HAP-1 (cell line): ENCODE data around the gene PCK1.

ENCODE experiments used
- DNase-seq, 2 experiments: peaks; one replicate each; pipeline ENCODE4 v3.0.0-alpha.2; 2016 to 2020; ENCODE audit warnings: low spot score in 2 of 2
- H3K27me3 ChIP-seq: fragments of 250-450 bp; sonication (Bioruptor Pico); 2 replicates; pipeline ENCODE4 v1.5.1; 2020; ENCODE audit warnings: low read depth, mild to moderate bottlenecking, moderate library complexity
- H3K36me3 ChIP-seq: fragments of 250-450 bp; sonication (Bioruptor Pico); replicated peaks from 2 replicates; pipeline ENCODE4 v1.5.1; 2020; ENCODE audit warnings: mild to moderate bottlenecking
- H3K4me1 ChIP-seq: fragments of 250-450 bp; sonication (Bioruptor Pico); 2 replicates; pipeline ENCODE4 v1.5.1; 2020; ENCODE audit warnings: mild to moderate bottlenecking
- H3K4me3 ChIP-seq: fragments of 250-450 bp; sonication (Bioruptor Pico); 2 replicates; pipeline ENCODE4 v1.5.1; 2020; ENCODE audit warnings: mild to moderate bottlenecking, moderate library complexity
- H3K9me3 ChIP-seq: fragments of 250-450 bp; sonication (Bioruptor Pico); 2 replicates; pipeline ENCODE4 v1.5.1; 2020; ENCODE audit warnings: mild to moderate bottlenecking, moderate library complexity
- in situ Hi-C: fragments of 300-500 bp; cut with MboI; formaldehyde crosslinking; loops from 3 replicates; pipeline ENCODE4 v1.14.3; 2020; ENCODE audit warnings: low sequenced_read_pairs, inconsistent platforms, mixed read lengths

The PCK1 gene

GRCh38 chr20:57580478-57581201, 19.7 kb downstream of the PCK1 start:
- Histone ChIP-seq H3K27me3 (peaks cover 10% of the 10 kb centered on the region; the same call in 1 of the 2 replicates), H3K4me1 (peaks cover 2% of the 10 kb centered on the region; the same call in 1 of the 2 replicates), H3K4me3 (no peak overlapping the region), H3K9me3 (no peaks in the 10 kb centered on the region; the same call in 1 of the 2 replicates), H3K36me3 (no peaks in the 10 kb centered on the region)
- no peak for DNase-seq
- in situ Hi-C loops: loop anchor here (10.0 kb wide), 1 partner anchor 196 kb away; no protein-coding TSS in a partner anchor

- Histone ChIP-seq H3K36me3 (no peaks in the 10 kb centered on the region), H3K4me1 (peaks cover 2% of the 10 kb centered on the region; the same call in 1 of the 2 replicates), H3K9me3 (no peaks in the 10 kb centered on the region; the same call in 1 of the 2 replicates), H3K27me3 (peaks cover 10% of the 10 kb centered on the region; the same call in 1 of the 2 replicates), H3K4me3 (no peak overlapping the region)
- DNase-seq: no peak
- in situ Hi-C loops: loop anchor here (10.0 kb wide), 1 partner anchor 197 kb away; no protein-coding TSS in a partner anchor
Measured at GRCh38 chr20:57581202-57582028, 20.5 kb downstream of the PCK1 start.

GRCh38 chr20:57582029-57582378, 21.1 kb downstream of the PCK1 start:
- in situ Hi-C loops: loop anchor here (10.0 kb wide), 1 partner anchor 197 kb away; no protein-coding TSS in a partner anchor
- peaks cover 10% of the 10 kb centered on the region; the same call in 1 of the 2 replicates for H3K27me3 ChIP-seq

GRCh38 chr20:57582432-57583288, 21.8 kb downstream of the PCK1 start:
- H3K9me3 ChIP-seq: no peaks in the 10 kb centered on the region; the same call in 1 of the 2 replicates

More at GRCh38 chr20:57582029-57582378, 21.1 kb downstream of the PCK1 start:
- Histone ChIP-seq H3K9me3 (no peaks in the 10 kb centered on the region; the same call in 1 of the 2 replicates), H3K36me3 (no peaks in the 10 kb centered on the region), H3K4me3 (no peak overlapping the region), H3K4me1 (peaks cover 2% of the 10 kb centered on the region; the same call in 1 of the 2 replicates)
- DNase-seq: no peak

GRCh38 chr20:57583289-57584257, 22.7 kb downstream of the PCK1 start:
- Histone ChIP-seq H3K9me3 (no peaks in the 10 kb centered on the region; the same call in 1 of the 2 replicates), H3K27me3 (peaks cover 10% of the 10 kb centered on the region; the same call in 1 of the 2 replicates), H3K4me3 (no peak overlapping the region), H3K36me3 (no peaks in the 10 kb centered on the region), H3K4me1 (peaks cover 2% of the 10 kb centered on the region; the same call in 1 of the 2 replicates)
- DNase-seq: no peak
- in situ Hi-C loops: loop anchor here (10.0 kb wide), 1 partner anchor 199 kb away; no protein-coding TSS in a partner anchor

More at GRCh38 chr20:57582432-57583288, 21.8 kb downstream of the PCK1 start:
- in situ Hi-C loops: loop anchor here (10.0 kb wide), 1 partner anchor 198 kb away; no protein-coding TSS in a partner anchor
- peak; percentile 27 to 61 for DNase-seq
- H3K4me1 ChIP-seq: peaks cover 2% of the 10 kb centered on the region; the same call in 1 of the 2 replicates
- no peak overlapping the region for H3K4me3 ChIP-seq
- no peaks in the 10 kb centered on the region for H3K36me3 ChIP-seq
- peaks cover 10% of the 10 kb centered on the region; the same call in 1 of the 2 replicates for H3K27me3 ChIP-seq

- Histone ChIP-seq H3K9me3 (no peaks in the 10 kb centered on the region; the same call in 1 of the 2 replicates), H3K4me1 (peaks cover 2% of the 10 kb centered on the region; the same call in 1 of the 2 replicates), H3K27me3 (peaks cover 7% of the 10 kb centered on the region; the same call in 1 of the 2 replicates), H3K36me3 (no peaks in the 10 kb centered on the region), H3K4me3 (no peak overlapping the region)
- in situ Hi-C loops: loop anchor here (10.0 kb wide), 1 partner anchor 200 kb away; no protein-coding TSS in a partner anchor
- DNase-seq: no peak
Measured at GRCh38 chr20:57584768-57585461, 24.0 kb downstream of the PCK1 start.

- no peak overlapping the region for H3K4me3 ChIP-seq
- in situ Hi-C loops: loop anchor here (10.0 kb wide), 1 partner anchor 201 kb away; no protein-coding TSS in a partner anchor
- H3K36me3 ChIP-seq: no peaks in the 10 kb centered on the region
- DNase-seq: no peak
- H3K9me3 ChIP-seq: no peaks in the 10 kb centered on the region; the same call in 1 of the 2 replicates
- no peaks in the 10 kb centered on the region for H3K4me1 ChIP-seq
- H3K27me3 ChIP-seq: 0 out of 2 replicates have a peak, but pooled peaks cover 3% of the 10 kb centered on the region
Measured at GRCh38 chr20:57585466-57586213, 24.7 kb downstream of the PCK1 start.

- no peaks in the 10 kb centered on the region; the same call in 1 of the 2 replicates for H3K9me3 ChIP-seq
- H3K27me3 ChIP-seq: no peaks in the 10 kb centered on the region
- no peak for DNase-seq
- in situ Hi-C loops: loop anchor here (10.0 kb wide), 1 partner anchor 202 kb away; no protein-coding TSS in a partner anchor
- no peak overlapping the region for H3K4me3 ChIP-seq
- no peaks in the 10 kb centered on the region for H3K36me3 ChIP-seq
- H3K4me1 ChIP-seq: no peaks in the 10 kb centered on the region
Measured at GRCh38 chr20:57586370-57586793, 25.5 kb downstream of the PCK1 start.

- no peaks in the 10 kb centered on the region for H3K36me3 ChIP-seq
- no peak overlapping the region for H3K4me3 ChIP-seq
- in situ Hi-C loops: loop anchor here (10.0 kb wide), 1 partner anchor 202 kb away; no protein-coding TSS in a partner anchor
- H3K4me1 ChIP-seq: no peaks in the 10 kb centered on the region
- no peak for DNase-seq
- no peaks in the 10 kb centered on the region for H3K27me3 ChIP-seq
- no peaks in the 10 kb centered on the region; the same call in 1 of the 2 replicates for H3K9me3 ChIP-seq
Measured at GRCh38 chr20:57586943-57587277, 26.0 kb downstream of the PCK1 start.

GRCh38 chr20:57587278-57587988, 26.5 kb downstream of the PCK1 start:
- no peak for DNase-seq
- H3K36me3 ChIP-seq: no peaks in the 10 kb centered on the region
- H3K4me1 ChIP-seq: no peaks in the 10 kb centered on the region
- no peaks in the 10 kb centered on the region; the same call in 1 of the 2 replicates for H3K9me3 ChIP-seq
- H3K27me3 ChIP-seq: no peaks in the 10 kb centered on the region
- in situ Hi-C loops: loop anchor here (10.0 kb wide), 1 partner anchor 203 kb away; no protein-coding TSS in a partner anchor
- H3K4me3 ChIP-seq: no peak overlapping the region
